Endodermal cell (in vitro differentiated cells): ENCODE data around the gene TRMT1. TPM values are rescaled to one million over a fixed set of nuclear protein-coding genes. Genes with fewer than 3 reads are reported as not detected.

ENCODE experiments used
- DNase-seq: peaks from one replicate; pipeline ENCODE4 v3.0.0-alpha.2; 2017
- H3K27ac ChIP-seq: 2 replicates; pipeline ENCODE4 v1.5.1; 2013; ENCODE audit warnings: mild to moderate bottlenecking, low read depth, low read length, moderate library complexity
- H3K27me3 ChIP-seq: 2 replicates; pipeline ENCODE4 v1.6.1; 2013; ENCODE audit warnings: mild to moderate bottlenecking, low read length, moderate library complexity; ENCODE audit not compliant: insufficient read depth, control insufficient read depth, poor library complexity, severe bottlenecking
- H3K36me3 ChIP-seq: 2 replicates; pipeline ENCODE4 v1.7.0; 2013; ENCODE audit warnings: mild to moderate bottlenecking, low read length, moderate library complexity; ENCODE audit not compliant: control insufficient read depth, insufficient read depth
- H3K4me1 ChIP-seq: one replicate; pipeline ENCODE4 v1.7.0; 2013; ENCODE audit warnings: low read length; ENCODE audit not compliant: control insufficient read depth, insufficient read depth
- H3K4me3 ChIP-seq: 2 replicates; pipeline ENCODE4 v1.5.1; 2013; ENCODE audit warnings: mild to moderate bottlenecking, low read length, moderate library complexity
- H3K9ac ChIP-seq: 2 replicates; pipeline ENCODE4 v1.6.1; 2013; ENCODE audit warnings: mild to moderate bottlenecking, low read length, moderate library complexity; ENCODE audit not compliant: poor library complexity, severe bottlenecking; ENCODE audit errors: extremely low read depth
- H3K9me3 ChIP-seq: 2 replicates; pipeline ENCODE4 v1.6.1; 2013; ENCODE audit warnings: mild to moderate bottlenecking, low read length, moderate library complexity; ENCODE audit not compliant: control insufficient read depth
- H3K27ac Mint-ChIP-seq: 2 replicates; pipeline ENCODE4 v1.8.0; 2020; ENCODE audit warnings: mixed read lengths
- H3K27me3 Mint-ChIP-seq: 2 replicates; pipeline ENCODE4 v1.8.0; 2021; ENCODE audit warnings: mild to moderate bottlenecking, mixed read lengths; ENCODE audit not compliant: insufficient read depth
- H3K36me3 Mint-ChIP-seq: 2 replicates; pipeline ENCODE4 v1.8.0; 2020; ENCODE audit warnings: low read depth, mixed read lengths
- H3K4me1 Mint-ChIP-seq: 2 replicates; pipeline ENCODE4 v1.8.0; 2020; ENCODE audit warnings: mixed read lengths
- H3K4me3 Mint-ChIP-seq: 2 replicates; pipeline ENCODE4 v1.8.0; 2020; ENCODE audit warnings: mild to moderate bottlenecking, moderate library complexity, mixed read lengths
- H3K9me3 Mint-ChIP-seq: 2 replicates; pipeline ENCODE4 v1.8.0; 2020; ENCODE audit warnings: mild to moderate bottlenecking, mixed read lengths
- WGBS, 2 experiments: methylation state at CpG; one replicate each; pipeline versions ENCODE4 v1.1.5 to v1.1.7; 2013; ENCODE audit warnings: missing lambda C conversion rate in 2 of 2, mixed read lengths in 1 of 2; ENCODE audit not compliant: insufficient coverage in 1 of 2, insufficient read length in 1 of 2; 5-methylcytosine and 5-hydroxymethylcytosine counted together
- total RNA-seq, 2 donors: library from RNA; stranded (reverse); fragmentation: NEBNext Ultra II Directional in 1 of 2; extraction: Animal tissue kit (Norgen Biotek cat#: 25700) in 1 of 2; gene quantifications; 2 replicates in 1 of 2; 3 replicates in 1 of 2; pipeline ENCODE4 v1.2.1, GENCODE V29; 2021
- TF ChIP-seq, protein P1 (sequence below): fragments of 200-600 bp; sonication (generic); conservative IDR thresholded peaks from 2 replicates; pipeline ENCODE4 v1.5.0; 2021; ENCODE audit warnings: antibody characterized with exemption, mild to moderate bottlenecking

TRMT1 gene
- total RNA-seq, 2 donors from 2014 or later, result 51.3 to 66.2 TPM

DNA sequence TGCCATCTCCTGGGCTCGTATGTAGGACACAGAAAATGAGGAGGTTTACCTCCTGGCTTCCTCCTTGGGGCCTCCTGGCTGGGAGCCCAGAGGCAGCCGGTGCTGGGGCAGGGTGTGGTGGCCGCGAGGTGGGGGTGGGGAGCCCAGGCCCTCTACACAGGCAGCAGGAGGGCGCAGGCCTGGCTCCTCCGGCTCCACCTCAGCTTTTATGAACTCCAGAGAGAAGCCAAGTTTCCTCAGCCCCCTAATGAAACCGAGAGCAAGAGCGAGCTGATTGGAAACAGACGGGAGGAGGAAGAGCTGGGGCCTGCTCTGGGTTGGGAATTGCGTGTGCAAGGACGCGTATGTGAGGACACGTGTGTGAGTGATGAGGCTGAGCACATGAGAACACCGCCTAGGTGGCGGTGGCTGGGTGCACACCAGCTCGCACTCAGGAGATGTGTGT, 37.0 kb downstream of the TRMT1 start:
- Histone ChIP-seq H3K9me3 (no peaks in the 10 kb centered on the region), H3K27me3 (no peaks in the 10 kb centered on the region), H3K9ac (no peak overlapping the region), H3K4me1 (peaks cover 10% of the 10 kb centered on the region), H3K36me3 (no peaks in the 10 kb centered on the region), H3K4me3 (no peak overlapping the region), H3K27ac (no peak overlapping the region)
- Mint-ChIP-seq H3K27ac (no peak overlapping the region), H3K4me1 (peaks cover 29% of the 10 kb centered on the region), H3K4me3 (no peak overlapping the region), H3K9me3 (no peaks in the 10 kb centered on the region), H3K36me3 (no peaks in the 10 kb centered on the region), H3K27me3 (peaks cover 38% of the 10 kb centered on the region)
- peak; percentile 50 for DNase-seq
- 88 to 90% methylated on average over 11 to 16 of the region's 16 CpGs for WGBS, 2 experiments
- TF ChIP-seq, protein P1, sequence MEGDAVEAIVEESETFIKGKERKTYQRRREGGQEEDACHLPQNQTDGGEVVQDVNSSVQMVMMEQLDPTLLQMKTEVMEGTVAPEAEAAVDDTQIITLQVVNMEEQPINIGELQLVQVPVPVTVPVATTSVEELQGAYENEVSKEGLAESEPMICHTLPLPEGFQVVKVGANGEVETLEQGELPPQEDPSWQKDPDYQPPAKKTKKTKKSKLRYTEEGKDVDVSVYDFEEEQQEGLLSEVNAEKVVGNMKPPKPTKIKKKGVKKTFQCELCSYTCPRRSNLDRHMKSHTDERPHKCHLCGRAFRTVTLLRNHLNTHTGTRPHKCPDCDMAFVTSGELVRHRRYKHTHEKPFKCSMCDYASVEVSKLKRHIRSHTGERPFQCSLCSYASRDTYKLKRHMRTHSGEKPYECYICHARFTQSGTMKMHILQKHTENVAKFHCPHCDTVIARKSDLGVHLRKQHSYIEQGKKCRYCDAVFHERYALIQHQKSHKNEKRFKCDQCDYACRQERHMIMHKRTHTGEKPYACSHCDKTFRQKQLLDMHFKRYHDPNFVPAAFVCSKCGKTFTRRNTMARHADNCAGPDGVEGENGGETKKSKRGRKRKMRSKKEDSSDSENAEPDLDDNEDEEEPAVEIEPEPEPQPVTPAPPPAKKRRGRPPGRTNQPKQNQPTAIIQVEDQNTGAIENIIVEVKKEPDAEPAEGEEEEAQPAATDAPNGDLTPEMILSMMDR, result no peak

DNA sequence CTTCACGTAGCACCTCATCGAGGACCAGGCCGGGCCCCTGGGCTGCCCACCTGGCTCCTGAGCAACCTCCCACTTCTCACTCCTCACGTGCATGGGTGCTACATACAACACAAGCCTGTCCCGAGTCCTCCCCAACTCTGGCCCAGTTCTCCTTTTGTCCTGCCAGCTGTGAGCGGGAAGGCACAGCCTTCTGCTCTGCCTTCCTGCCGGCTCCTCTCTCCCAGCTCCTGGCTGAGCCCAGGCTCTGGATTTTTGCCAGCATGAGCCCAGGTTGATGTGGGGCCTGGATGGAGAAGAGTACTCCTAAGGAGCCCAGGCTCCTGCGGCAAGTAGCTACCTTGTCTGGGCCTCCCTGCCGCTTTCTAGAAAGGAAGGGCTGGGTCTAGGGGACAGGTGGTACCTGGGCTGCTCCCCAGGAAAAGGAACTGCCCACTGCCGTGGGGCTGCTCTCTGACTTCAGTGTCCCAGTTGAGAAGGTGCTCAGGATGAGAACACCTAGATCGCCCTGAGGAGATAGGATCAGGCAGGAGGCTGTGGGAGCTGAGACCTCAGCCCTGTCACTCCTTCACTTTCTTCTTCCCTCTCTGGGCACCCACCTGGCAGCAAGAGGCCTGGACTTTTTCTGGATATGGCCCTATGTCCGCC, 37.5 kb downstream of the TRMT1 start:
- H3K27me3 Mint-ChIP-seq, result peaks cover 35% of the 10 kb centered on the region

DNA sequence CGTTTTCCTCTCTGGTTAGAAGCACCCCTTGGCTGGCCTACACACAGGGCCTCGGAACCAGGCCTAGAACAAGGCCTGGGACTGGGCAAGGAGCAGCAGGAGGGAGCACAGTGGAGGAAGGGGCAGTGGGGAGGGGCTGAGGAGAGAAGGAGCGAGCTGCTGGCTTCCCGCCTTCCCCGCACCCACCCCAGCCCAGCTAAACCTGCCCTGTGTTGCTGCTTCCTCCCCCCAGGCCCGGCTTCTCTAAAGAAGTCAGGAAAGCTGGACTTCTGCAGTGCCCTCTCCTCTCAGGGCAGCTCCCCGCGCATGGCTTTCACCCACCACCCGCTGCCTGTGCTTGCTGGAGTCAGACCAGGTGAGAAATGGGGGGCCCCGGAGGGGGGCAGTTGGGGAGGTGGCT, 38.2 kb downstream of the TRMT1 start:
- TF ChIP-seq, protein P1, result no peak
- H3K36me3 Mint-ChIP-seq, result no peaks in the 10 kb centered on the region
- peaks cover 10% of the 10 kb centered on the region for H3K4me1 ChIP-seq
- no peaks in the 10 kb centered on the region for H3K9me3 Mint-ChIP-seq
- no peaks in the 10 kb centered on the region for H3K36me3 ChIP-seq
- peaks cover 38% of the 10 kb centered on the region for H3K27me3 Mint-ChIP-seq
- peaks cover 29% of the 10 kb centered on the region for H3K4me1 Mint-ChIP-seq
- DNase-seq, result peak; percentile 50
- no peak overlapping the region for H3K27ac ChIP-seq
- H3K27ac Mint-ChIP-seq, result no peak overlapping the region
- no peaks in the 10 kb centered on the region for H3K9me3 ChIP-seq
- H3K4me3 Mint-ChIP-seq, result no peak overlapping the region
- WGBS, 2 experiments, result 84 to 86% methylated on average over 1 to 10 of the region's 10 CpGs
- H3K27me3 ChIP-seq, result no peaks in the 10 kb centered on the region
- H3K9ac ChIP-seq, result no peak overlapping the region
- no peak overlapping the region for H3K4me3 ChIP-seq

More for the DNA sequence above, 37.5 kb downstream of the TRMT1 start:
- WGBS, 2 experiments, result 69 to 86% methylated on average over 5 to 12 of the region's 12 CpGs
- Mint-ChIP-seq H3K4me1 (peaks cover 29% of the 10 kb centered on the region), H3K9me3 (no peaks in the 10 kb centered on the region), H3K27ac (no peak overlapping the region), H3K4me3 (no peak overlapping the region), H3K36me3 (no peaks in the 10 kb centered on the region)
- TF ChIP-seq, protein P1, result no peak
- Histone ChIP-seq H3K9me3 (no peaks in the 10 kb centered on the region), H3K9ac (no peak overlapping the region), H3K27ac (no peak overlapping the region), H3K27me3 (no peaks in the 10 kb centered on the region), H3K4me1 (peaks cover 10% of the 10 kb centered on the region), H3K36me3 (no peaks in the 10 kb centered on the region), H3K4me3 (no peak overlapping the region)
- peak; percentile 51 for DNase-seq
